ENCODE results near the gene PAGE2. TPM values are rescaled to one million over a fixed set of nuclear protein-coding genes. Genes with fewer than 3 reads are reported as not detected.

The PAGE2 gene
- total RNA-seq, 4 donors from 2014 or later, result not detected

GRCh38 chrX:55119271-55119670 is 30.5 kb downstream of the PAGE2 start:
- Histone ChIP-seq H3K36me3 (no peaks in the 10 kb centered on the region), H3K4me3 (no peak overlapping the region), H3K4me1 (no peaks in the 10 kb centered on the region), H3K27me3 (no peaks in the 10 kb centered on the region), H3K9me3 (no peaks in the 10 kb centered on the region), H3K27ac (no peak overlapping the region)
- no peak for TF ChIP-seq CTCF (IDR thresholded peaks at IDR 0.05)
- TF ChIP-seq POLR2AphosphoS5 (IDR thresholded peaks at IDR 0.05), result no peak
- no peak for TF ChIP-seq EP300 (IDR thresholded peaks at IDR 0.05; ENCODE audit: low read depth)
- no peak for TF ChIP-seq POLR2A (IDR thresholded peaks at IDR 0.05)
- no peak for DNase-seq
- intact Hi-C loops (cut with DNase I; ENCODE audit: low total_unique reads) (no loop called here), in situ Hi-C loops (cut with MboI; ENCODE audit: low pct_ligation_motif_present in 1 of 4, low pct_unique_long_range_greater_than_20kb in 1 of 4, low sequenced_read_pairs in 3 of 4) (no loop called here)

GRCh38 chrX:55119712-55120111 is 30.9 kb downstream of the PAGE2 start:
- Histone ChIP-seq H3K4me3 (no peak overlapping the region), H3K27me3 (no peaks in the 10 kb centered on the region), H3K4me1 (no peaks in the 10 kb centered on the region), H3K27ac (no peak overlapping the region), H3K36me3 (no peaks in the 10 kb centered on the region), H3K9me3 (no peaks in the 10 kb centered on the region)
- TF ChIP-seq POLR2AphosphoS5 (IDR thresholded peaks at IDR 0.05), result no peak
- no peak for TF ChIP-seq POLR2A (IDR thresholded peaks at IDR 0.05)
- no peak for TF ChIP-seq CTCF (IDR thresholded peaks at IDR 0.05)
- no peak for TF ChIP-seq EP300 (IDR thresholded peaks at IDR 0.05; ENCODE audit: low read depth)
- no peak for DNase-seq
- in situ Hi-C loops (cut with MboI; ENCODE audit: low pct_ligation_motif_present in 1 of 4, low pct_unique_long_range_greater_than_20kb in 1 of 4, low sequenced_read_pairs in 3 of 4) (no loop called here), intact Hi-C loops (cut with DNase I; ENCODE audit: low total_unique reads) (no loop called here)
- 46 to 71% methylated on average over 1 of the region's 1 CpG for whole genome bisulfite sequencing, 2 donors (ENCODE audit: low coverage in 1 of 2)

GRCh38 chrX:55120761-55121358 is 32.0 kb downstream of the PAGE2 start:
- 37 to 83% methylated on average over 1 to 2 of the region's 2 CpGs for WGBS, 2 donors (ENCODE audit: low coverage in 1 of 2)
- no peaks in the 10 kb centered on the region for H3K27me3 ChIP-seq
- no peaks in the 10 kb centered on the region for H3K9me3 ChIP-seq
- intact Hi-C loops (cut with DNase I; ENCODE audit: low total_unique reads), result no loop called here
- no peak overlapping the region for H3K27ac ChIP-seq
- H3K36me3 ChIP-seq, result no peaks in the 10 kb centered on the region
- DNase-seq, result no peak
- H3K4me1 ChIP-seq, result no peaks in the 10 kb centered on the region
- TF ChIP-seq CTCF (IDR thresholded peaks at IDR 0.05) (no peak), EP300 (IDR thresholded peaks at IDR 0.05; ENCODE audit: low read depth) (no peak), POLR2AphosphoS5 (IDR thresholded peaks at IDR 0.05) (no peak), POLR2A (IDR thresholded peaks at IDR 0.05) (no peak)
- H3K4me3 ChIP-seq, result no peak overlapping the region
- in situ Hi-C loops (cut with MboI; ENCODE audit: low pct_ligation_motif_present in 1 of 4, low pct_unique_long_range_greater_than_20kb in 1 of 4, low sequenced_read_pairs in 3 of 4), result no loop called here

- TF ChIP-seq POLR2AphosphoS5 (IDR thresholded peaks at IDR 0.05), result no peak
- TF ChIP-seq CTCF (IDR thresholded peaks at IDR 0.05), result no peak
- no peak for TF ChIP-seq EP300 (IDR thresholded peaks at IDR 0.05; ENCODE audit: low read depth)
- no peak for TF ChIP-seq POLR2A (IDR thresholded peaks at IDR 0.05)
- DNase-seq, result no peak
- Histone ChIP-seq H3K4me3 (no peak overlapping the region), H3K27ac (no peak overlapping the region), H3K36me3 (no peaks in the 10 kb centered on the region), H3K9me3 (no peaks in the 10 kb centered on the region), H3K27me3 (no peaks in the 10 kb centered on the region), H3K4me1 (no peaks in the 10 kb centered on the region)
- WGBS, 2 donors (ENCODE audit: low coverage in 1 of 2), result 80% methylated on average over 7 of the region's 7 CpGs; no CpG with 5 or more reads in 1 of the 2 donors
- in situ Hi-C loops (cut with MboI; ENCODE audit: low pct_ligation_motif_present in 1 of 4, low pct_unique_long_range_greater_than_20kb in 1 of 4, low sequenced_read_pairs in 3 of 4) (no loop called here), intact Hi-C loops (cut with DNase I; ENCODE audit: low total_unique reads) (no loop called here)
Measured at GRCh38 chrX:55123900-55124299, 35.1 kb downstream of the PAGE2 start.

All from transverse colon (tissue), 4 donors.